Transverse colon (tissue), 4 donors: ENCODE data around the gene TRMT2A. TPM values are rescaled to one million over a fixed set of nuclear protein-coding genes. Genes with fewer than 3 reads are reported as not detected.

Experiments
- DNase-seq: peaks from one replicate; pipeline ENCODE4 v3.0.0-alpha.2; 2019
- H3K27ac ChIP-seq, 4 donors: fragments of 200-600 bp; sonication (generic); 2 replicates each; pipeline ENCODE4 v1.5.1; 2016 to 2018; ENCODE audit warnings: inconsistent platforms in 4 of 4
- H3K27me3 ChIP-seq: fragments of 200-600 bp; sonication (generic); 2 replicates; pipeline ENCODE4 v1.5.1; 2017; ENCODE audit warnings: inconsistent platforms
- H3K36me3 ChIP-seq, 4 donors: fragments of 200-600 bp; sonication (generic); 2 replicates each; pipeline ENCODE4 v1.5.1; 2017 to 2019; ENCODE audit warnings: inconsistent platforms in 4 of 4
- H3K4me1 ChIP-seq, 4 donors: fragments of 200-600 bp; sonication (generic); 2 replicates each; pipeline ENCODE4 v1.5.1; 2017 to 2020; ENCODE audit warnings: inconsistent platforms in 4 of 4
- H3K4me3 ChIP-seq, 4 donors: fragments of 200-600 bp; sonication (generic); 1 replicate in 1 of 4; 2 replicates in 3 of 4; pipeline versions ENCODE4 v1.5.1 to v1.6.1; 2017 to 2019; ENCODE audit warnings: inconsistent platforms in 4 of 4
- H3K9me3 ChIP-seq, 2 donors: fragments of 200-600 bp; sonication (generic); 2 replicates each; pipeline ENCODE4 v1.5.1; 2017 to 2019; ENCODE audit warnings: inconsistent platforms in 2 of 2
- CTCF ChIP-seq, 5 experiments: fragments of 200-600 bp in 3 of 5; fragments of 450-650 bp in 2 of 5; sonication (generic) in 3 of 5; IDR thresholded peaks; 1 replicate in 2 of 5; 2 replicates in 3 of 5; pipeline ENCODE4 v1.5.1; 2016 to 2017; ENCODE audit warnings: antibody characterized with exemption in 5 of 5, inconsistent platforms in 3 of 5, mild to moderate bottlenecking in 2 of 5, moderate library complexity in 1 of 5
- EP300 ChIP-seq: sonication (generic); formaldehyde crosslinking; IDR thresholded peaks from one replicate; pipeline ENCODE4 v1.6.1; 2017; ENCODE audit warnings: antibody characterized with exemption, low read depth
- POLR2A ChIP-seq: fragments of 450-650 bp; IDR thresholded peaks from one replicate; pipeline ENCODE4 v1.6.1; 2016; ENCODE audit warnings: antibody characterized with exemption, mild to moderate bottlenecking, moderate library complexity
- POLR2AphosphoS5 ChIP-seq, 3 donors: sonication (generic); formaldehyde crosslinking; IDR thresholded peaks; one replicate each; pipeline ENCODE4 v1.6.1; 2016; ENCODE audit warnings: antibody characterized with exemption in 3 of 3
- WGBS, 2 donors: methylation state at CpG; one replicate each; pipeline ENCODE4 v1.1.5; 2018; ENCODE audit warnings: low coverage in 1 of 2; 5-methylcytosine and 5-hydroxymethylcytosine counted together
- in situ Hi-C, 4 donors: fragments of 200-750 bp; cut with MboI; loops; one replicate each; pipeline versions ENCODE4 v1.15.0 to v1.15.1; 2017; ENCODE audit warnings: low sequenced_read_pairs in 3 of 4, low pct_ligation_motif_present in 1 of 4, low pct_unique_long_range_greater_than_20kb in 1 of 4
- intact Hi-C: fragments of 100-400 bp; cut with DNase I; formaldehyde crosslinking; loops from one replicate; pipeline ENCODE4 v1.15.1; 2023; ENCODE audit warnings: low total_unique reads
- total RNA-seq, 4 donors: library from RNA; depleted of rRNA; stranded (reverse); fragments of >200 nt; gene quantifications; one replicate each; pipeline ENCODE4 v1.1.0, GENCODE V29; 2016

The TRMT2A gene
- total RNA-seq, 4 donors from 2014 or later: 38.6 to 77.4 (median 46.5) TPM

- TF ChIP-seq CTCF (IDR thresholded peaks at IDR 0.05) (no peak), POLR2A (no peak), EP300 (no peak), POLR2AphosphoS5 (IDR thresholded peaks at IDR 0.05) (no peak)
- Histone ChIP-seq H3K27me3 (no peaks in the 10 kb centered on the region), H3K4me1 (no peaks in the 10 kb centered on the region), H3K4me3 (no peak overlapping the region), H3K27ac (no peak overlapping the region), H3K36me3 (peaks cover 0 to 25% (median 12%) of the 10 kb centered on the region in 4 donors), H3K9me3 (no peaks in the 10 kb centered on the region)
- no peak for DNase-seq
- WGBS, 2 donors: 86% methylated on average over 21 of the region's 23 CpGs; no CpG with 5 or more reads in 1 of the 2 donors
- intact Hi-C loops: no loop called here
- in situ Hi-C loops: no loop called here
Measured at GRCh38 chr22:20109411-20110358, 7.3 kb downstream of the TRMT2A start.

- Histone ChIP-seq H3K27ac (no peak overlapping the region), H3K9me3 (no peaks in the 10 kb centered on the region), H3K4me1 (no peaks in the 10 kb centered on the region), H3K27me3 (no peaks in the 10 kb centered on the region), H3K36me3 (peaks cover 0 to 26% (median 13%) of the 10 kb centered on the region in 4 donors), H3K4me3 (no peak overlapping the region)
- WGBS, 2 donors: 88 to 91% methylated on average over 8 to 10 of the region's 12 CpGs
- TF ChIP-seq EP300 (no peak), CTCF (IDR thresholded peaks at IDR 0.05) (no peak), POLR2A (no peak), POLR2AphosphoS5 (IDR thresholded peaks at IDR 0.05) (no peak)
- intact Hi-C loops (no loop called here), in situ Hi-C loops (no loop called here)
- DNase-seq: no peak
Measured at GRCh38 chr22:20108757-20109230, 8.2 kb downstream of the TRMT2A start.

- H3K9me3 ChIP-seq: no peaks in the 10 kb centered on the region
- no peak overlapping the region for H3K4me3 ChIP-seq
- H3K27me3 ChIP-seq: no peaks in the 10 kb centered on the region
- 80 to 92% methylated on average over 1 to 11 of the region's 13 CpGs for WGBS, 2 donors
- no peak overlapping the region for H3K27ac ChIP-seq
- TF ChIP-seq POLR2AphosphoS5 (IDR thresholded peaks at IDR 0.05) (no peak), POLR2A (no peak), CTCF (IDR thresholded peaks at IDR 0.05) (no peak), EP300 (no peak)
- intact Hi-C loops: no loop called here
- no peaks in the 10 kb centered on the region for H3K4me1 ChIP-seq
- no peak for DNase-seq
- in situ Hi-C loops: no loop called here
- peaks cover 0 to 26% (median 14%) of the 10 kb centered on the region in 4 donors for H3K36me3 ChIP-seq
Measured at GRCh38 chr22:20107951-20108756, 8.9 kb downstream of the TRMT2A start.

- WGBS, 2 donors: 91% methylated on average over 7 of the region's 7 CpGs; no CpG with 5 or more reads in 1 of the 2 donors
- H3K36me3 ChIP-seq: peaks cover 0 to 29% (median 14%) of the 10 kb centered on the region in 4 donors
- intact Hi-C loops (no loop called here), in situ Hi-C loops (no loop called here)
- H3K27me3 ChIP-seq: no peaks in the 10 kb centered on the region
- H3K9me3 ChIP-seq: no peaks in the 10 kb centered on the region
- no peak overlapping the region for H3K27ac ChIP-seq
- H3K4me3 ChIP-seq: no peak overlapping the region
- DNase-seq: no peak
- no peaks in the 10 kb centered on the region for H3K4me1 ChIP-seq
- TF ChIP-seq CTCF (IDR thresholded peaks at IDR 0.05): no peak
- TF ChIP-seq POLR2A: no peak
- TF ChIP-seq POLR2AphosphoS5 (IDR thresholded peaks at IDR 0.05): no peak
- TF ChIP-seq EP300: no peak
Measured at GRCh38 chr22:20107471-20107901, 9.5 kb downstream of the TRMT2A start.
